ENCODE data around the gene SEMA5A.

The SEMA5A gene

GRCh38 chr5:9126490-9126889 lies 419.4 kb downstream of the SEMA5A start:
- DNase-seq (ENCODE audit: low read depth in 1 of 2, low spot score in 1 of 2), result no peak

GRCh38 chr5:9125852-9126251 lies 420.0 kb downstream of the SEMA5A start:
- DNase-seq (ENCODE audit: low read depth in 1 of 2, low spot score in 1 of 2), result no peak

GRCh38 chr5:9124838-9125237 lies 421.0 kb downstream of the SEMA5A start:
- DNase-seq (ENCODE audit: low read depth in 1 of 2, low spot score in 1 of 2), result no peak

- DNase-seq (ENCODE audit: low read depth in 1 of 2, low spot score in 1 of 2), result no peak
These were observed 421.8 kb downstream of the SEMA5A start for GRCh38 chr5:9124071-9124470.

GRCh38 chr5:9122528-9122927 lies 423.3 kb downstream of the SEMA5A start:
- DNase-seq (ENCODE audit: low read depth in 1 of 2, low spot score in 1 of 2), result no peak

- DNase-seq (ENCODE audit: low read depth in 1 of 2, low spot score in 1 of 2), result no peak
These were observed 424.3 kb downstream of the SEMA5A start for GRCh38 chr5:9121597-9121996.

DNA sequence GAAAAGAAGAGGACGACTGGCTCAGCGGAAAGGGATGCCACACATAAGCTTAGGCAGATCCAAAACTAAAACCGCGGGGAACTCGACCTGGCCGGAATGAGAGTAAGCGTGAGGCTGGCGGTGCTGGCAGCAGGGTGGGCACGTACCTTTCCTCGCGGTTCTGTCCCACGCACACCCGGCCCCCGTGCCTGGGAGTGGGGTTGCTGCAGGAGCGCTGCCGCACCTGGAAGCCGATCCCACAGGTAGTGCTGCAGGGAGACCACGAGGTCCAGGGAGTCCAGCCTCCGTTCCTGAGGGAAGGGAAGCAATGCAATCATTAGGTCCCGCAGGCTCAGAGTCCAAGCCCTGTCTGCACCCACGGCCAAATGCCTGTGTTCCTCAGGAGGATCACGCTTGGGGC lies 427.0 kb downstream of the SEMA5A start:
- DNase-seq (ENCODE audit: low read depth in 1 of 2, low spot score in 1 of 2), result no peak

DNA sequence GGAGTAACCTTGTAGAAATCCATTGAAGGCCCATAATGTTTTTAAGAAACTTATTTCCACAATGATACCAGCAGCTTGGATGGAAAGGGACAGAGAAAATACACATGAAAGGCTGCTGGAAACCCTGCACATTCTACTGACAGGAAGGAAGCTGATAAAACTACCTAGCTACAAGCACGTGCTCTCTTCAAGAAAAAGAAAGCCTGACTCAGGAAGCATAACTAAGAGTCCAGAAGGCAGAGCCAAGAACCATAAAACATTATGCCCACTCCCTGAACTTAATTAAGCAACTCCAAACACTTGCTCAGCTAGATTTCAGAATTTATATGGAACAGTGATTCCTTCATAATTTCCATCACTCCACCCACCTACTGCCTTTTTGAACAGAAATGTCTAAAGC lies 430.8 kb downstream of the SEMA5A start:
- DNase-seq (ENCODE audit: low read depth in 1 of 2, low spot score in 1 of 2), result no peak

GRCh38 chr5:9112520-9113291 lies 433.2 kb downstream of the SEMA5A start:
- DNase-seq (ENCODE audit: low read depth in 1 of 2, low spot score in 1 of 2), result no peak

GRCh38 chr5:9108162-9108561 lies 437.7 kb downstream of the SEMA5A start:
- DNase-seq (ENCODE audit: low read depth in 1 of 2, low spot score in 1 of 2), result no peak

GRCh38 chr5:9105851-9106250 lies 440.0 kb downstream of the SEMA5A start:
- DNase-seq (ENCODE audit: low read depth in 1 of 2, low spot score in 1 of 2), result no peak

DNA sequence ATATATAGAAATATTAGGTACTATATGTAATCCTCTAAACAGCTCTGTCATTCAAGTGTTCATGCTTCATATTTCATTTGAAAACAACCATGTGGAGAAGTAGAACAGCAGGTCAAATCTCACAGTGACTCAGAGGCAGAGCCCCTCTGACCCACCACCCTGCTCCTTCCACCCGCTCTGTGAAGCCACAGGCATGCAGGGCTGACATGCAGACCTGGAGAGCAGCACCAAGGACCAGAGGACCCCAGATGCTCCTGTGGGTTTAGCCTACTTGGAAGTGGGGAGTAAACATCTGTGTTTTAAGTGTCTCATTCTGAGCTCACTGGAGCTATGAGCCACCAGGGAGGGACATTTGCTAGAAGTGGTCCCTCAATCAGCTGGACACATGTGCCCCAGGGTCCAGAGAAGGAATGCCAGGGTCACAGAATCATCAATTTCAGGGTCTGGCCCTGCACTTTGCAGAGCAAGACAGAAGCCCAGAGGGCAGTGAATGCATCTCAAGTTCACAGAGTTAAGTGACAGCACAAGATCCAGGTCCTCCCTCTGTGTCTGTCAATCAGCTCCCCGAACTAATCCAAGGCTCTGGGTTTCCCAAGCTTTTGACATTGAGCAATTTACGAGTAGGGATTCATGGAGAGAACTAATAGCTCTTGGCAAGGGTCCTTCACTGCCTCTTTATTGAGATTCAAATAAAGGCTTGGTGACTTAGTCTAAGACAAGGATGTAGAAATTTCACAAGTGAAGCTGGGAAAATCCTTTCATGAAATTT lies 441.1 kb downstream of the SEMA5A start:
- no peak for DNase-seq (ENCODE audit: low read depth in 1 of 2, low spot score in 1 of 2)

DNA sequence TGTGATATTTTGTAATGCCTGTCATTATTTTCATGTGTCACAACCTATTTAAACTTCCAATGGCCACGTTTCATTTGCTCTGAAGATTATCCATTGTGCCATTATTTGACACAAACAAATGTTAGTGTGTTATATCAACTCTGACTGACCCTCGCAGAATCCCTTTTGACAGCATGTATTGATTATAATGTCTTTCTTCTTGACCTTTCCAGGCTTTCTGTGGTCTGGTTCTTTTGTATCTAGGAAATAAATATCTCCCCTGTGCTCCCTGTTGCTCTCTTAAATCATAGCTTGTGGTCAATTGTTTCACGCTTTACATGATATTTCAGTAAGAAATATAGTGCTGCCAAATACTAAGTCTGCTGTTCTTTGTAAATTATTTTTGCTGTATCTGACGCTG lies 442.6 kb downstream of the SEMA5A start:
- DNase-seq (ENCODE audit: low read depth in 1 of 2, low spot score in 1 of 2), result no peak

GRCh38 chr5:9099689-9100088 lies 446.2 kb downstream of the SEMA5A start:
- DNase-seq (ENCODE audit: low read depth in 1 of 2, low spot score in 1 of 2), result no peak

GRCh38 chr5:9098990-9099389 lies 446.9 kb downstream of the SEMA5A start:
- DNase-seq (ENCODE audit: low read depth in 1 of 2, low spot score in 1 of 2), result no peak

GRCh38 chr5:9094582-9094981 lies 451.3 kb downstream of the SEMA5A start:
- DNase-seq (ENCODE audit: low read depth in 1 of 2, low spot score in 1 of 2), result no peak

DNA sequence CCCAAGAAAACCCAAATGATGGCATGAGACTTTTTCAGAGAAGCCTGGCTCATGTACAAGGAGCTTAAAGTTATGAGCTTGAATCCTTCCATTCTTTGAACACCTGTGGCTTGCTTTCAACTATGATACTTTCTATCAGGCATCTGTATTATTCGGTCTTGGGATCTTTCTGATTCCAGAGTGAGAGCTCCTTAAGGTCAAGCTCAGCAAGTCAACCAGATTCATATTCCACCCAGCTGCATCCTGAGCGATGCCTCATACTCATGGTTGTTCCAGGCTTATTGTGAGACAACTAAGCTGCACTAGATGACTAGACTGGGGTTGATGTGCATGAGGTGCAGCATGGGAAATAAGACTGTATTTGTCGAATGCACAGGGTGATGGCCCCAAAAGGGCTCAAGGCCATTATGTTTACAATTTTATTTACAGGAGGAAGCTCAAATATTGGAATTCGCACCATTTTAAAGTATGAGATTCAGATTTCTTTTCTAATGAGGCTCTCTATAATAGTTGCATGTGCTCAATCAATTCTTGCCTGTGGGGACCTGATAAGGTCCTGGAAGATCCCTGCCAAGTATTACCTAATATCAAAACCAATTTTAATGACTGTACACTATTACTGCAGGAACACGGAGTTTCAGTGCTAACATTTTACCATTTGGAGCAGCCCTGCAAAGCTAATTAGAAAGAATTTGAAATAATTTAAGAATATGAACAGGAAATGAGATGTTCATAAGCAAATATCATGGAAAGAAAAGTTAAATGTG lies 453.8 kb downstream of the SEMA5A start:
- no peak for DNase-seq (ENCODE audit: low read depth in 1 of 2, low spot score in 1 of 2)

DNA sequence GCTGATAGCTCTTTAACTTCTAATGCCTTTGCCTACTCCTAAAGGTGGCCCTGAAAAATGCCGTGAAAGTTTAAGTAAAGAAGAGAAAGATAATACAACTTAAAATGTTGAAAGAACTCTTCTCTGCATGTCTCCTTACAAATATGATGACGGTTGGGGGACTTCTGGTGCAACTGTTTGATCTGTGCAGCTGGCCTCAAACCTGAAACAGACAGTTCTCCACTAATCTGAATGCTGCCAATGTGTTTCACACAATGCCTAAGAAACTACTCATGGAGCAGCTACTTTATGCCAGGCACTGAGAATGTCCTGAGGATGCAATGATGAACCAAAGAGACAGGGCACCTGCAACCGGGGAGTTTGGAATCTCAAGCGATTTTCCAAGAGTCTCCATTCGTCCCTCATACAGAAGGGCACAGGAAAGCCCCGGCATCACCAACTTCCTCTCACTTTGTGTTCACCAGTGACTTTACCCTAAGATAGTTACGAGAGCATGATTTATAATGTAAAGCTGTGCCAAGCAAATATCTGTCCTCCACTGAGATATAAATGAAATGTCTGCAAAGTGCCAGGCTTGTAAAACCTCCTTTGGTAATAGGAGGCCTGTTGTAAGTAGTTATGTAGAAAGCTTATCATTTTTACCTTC lies 455.4 kb downstream of the SEMA5A start:
- no peak for DNase-seq (ENCODE audit: low read depth in 1 of 2, low spot score in 1 of 2)

GRCh38 chr5:9089893-9090292 lies 456.0 kb downstream of the SEMA5A start:
- no peak for DNase-seq (ENCODE audit: low read depth in 1 of 2, low spot score in 1 of 2)

GRCh38 chr5:9082996-9083395 lies 462.9 kb downstream of the SEMA5A start:
- no peak for DNase-seq (ENCODE audit: low read depth in 1 of 2, low spot score in 1 of 2)

GRCh38 chr5:9072701-9073100 lies 473.2 kb downstream of the SEMA5A start:
- DNase-seq (ENCODE audit: low read depth in 1 of 2, low spot score in 1 of 2), result no peak

All from activated T-helper 1 cell treated with anti-CD3 and anti-CD28 coated beads, Interleukin-2, amount 50 U/mL, for 16 hours (primary cell).